Measurements from ENCODE around the gene PWP2. TPM values are rescaled to one million over a fixed set of nuclear protein-coding genes. Genes with fewer than 3 reads are reported as not detected.

Gene PWP2
- total and polyA plus RNA-seq, 7 donors: 0.56 to 8.8 (median 2.9) TPM

GRCh38 chr21:44078411-44078981 lies 28.7 kb upstream of the PWP2 start:
- Histone ChIP-seq H3K4me3 (no peak overlapping the region), H3K9me3 (no peaks in the 10 kb centered on the region), H3K36me3 (ENCODE audit: insufficient read depth in 1 of 2, low read depth in 1 of 2) (peaks cover 5 to 96% of the 10 kb centered on the region in 2 donors), H3K4me1 (no peaks in the 10 kb centered on the region), H3K27me3 (ENCODE audit: insufficient read depth in 3 of 3, low read length in 2 of 3) (no peaks in the 10 kb centered on the region), H3K27ac (no peak overlapping the region)
- DNase-seq (no peak), ATAC-seq (no peak)
- TF ChIP-seq CTCF (IDR thresholded peaks at IDR 0.05): no peak
- 87 to 91% (median 91%) methylated on average over 5 of the region's 5 CpGs for WGBS, 3 donors
- intact Hi-C loops (cut with DNase I): no loop called here

- Histone ChIP-seq H3K27ac (no peak overlapping the region), H3K4me1 (no peaks in the 10 kb centered on the region), H3K27me3 (ENCODE audit: insufficient read depth in 3 of 3, low read length in 2 of 3) (no peaks in the 10 kb centered on the region), H3K4me3 (no peak overlapping the region), H3K9me3 (no peaks in the 10 kb centered on the region), H3K36me3 (ENCODE audit: insufficient read depth in 1 of 2, low read depth in 1 of 2) (peaks cover 5 to 100% of the 10 kb centered on the region in 2 donors)
- 93 to 98% (median 97%) methylated on average over 3 of the region's 3 CpGs for WGBS, 3 donors
- ATAC-seq: no peak
- no peak for TF ChIP-seq CTCF (IDR thresholded peaks at IDR 0.05)
- intact Hi-C loops (cut with DNase I): no loop called here
- no peak for DNase-seq
These were observed 27.8 kb upstream of the PWP2 start for GRCh38 chr21:44079446-44079845.

GRCh38 chr21:44079846-44080245 lies 27.4 kb upstream of the PWP2 start:
- Histone ChIP-seq H3K9me3 (no peaks in the 10 kb centered on the region), H3K4me3 (no peak overlapping the region), H3K27ac (no peak overlapping the region), H3K4me1 (no peaks in the 10 kb centered on the region), H3K36me3 (ENCODE audit: insufficient read depth in 1 of 2, low read depth in 1 of 2) (peaks cover 5 to 100% of the 10 kb centered on the region in 2 donors), H3K27me3 (ENCODE audit: insufficient read depth in 3 of 3, low read length in 2 of 3) (no peaks in the 10 kb centered on the region)
- WGBS, 3 donors: 93 to 96% (median 94%) methylated on average over 7 of the region's 7 CpGs
- DNase-seq: no peak
- no peak for ATAC-seq
- TF ChIP-seq CTCF (IDR thresholded peaks at IDR 0.05): no peak
- intact Hi-C loops (cut with DNase I): no loop called here

- no peak for ATAC-seq
- H3K27me3 ChIP-seq (ENCODE audit: insufficient read depth in 3 of 3, low read length in 2 of 3): no peaks in the 10 kb centered on the region
- no peak overlapping the region for H3K27ac ChIP-seq
- intact Hi-C loops (cut with DNase I): no loop called here
- no peak for DNase-seq
- WGBS, 3 donors: 88 to 92% (median 91%) methylated on average over 24 of the region's 24 CpGs
- TF ChIP-seq CTCF (IDR thresholded peaks at IDR 0.05): no peak
- no peak overlapping the region for H3K4me3 ChIP-seq
- H3K4me1 ChIP-seq: no peaks in the 10 kb centered on the region
- H3K9me3 ChIP-seq: no peaks in the 10 kb centered on the region
- H3K36me3 ChIP-seq (ENCODE audit: insufficient read depth in 1 of 2, low read depth in 1 of 2): peaks cover 2 to 99% of the 10 kb centered on the region in 2 donors
These were observed 24.4 kb upstream of the PWP2 start for GRCh38 chr21:44082648-44083440.

Data from psoas muscle (tissue), 8 donors.